ENCODE data around the gene PXDN.

PXDN gene

DNA sequence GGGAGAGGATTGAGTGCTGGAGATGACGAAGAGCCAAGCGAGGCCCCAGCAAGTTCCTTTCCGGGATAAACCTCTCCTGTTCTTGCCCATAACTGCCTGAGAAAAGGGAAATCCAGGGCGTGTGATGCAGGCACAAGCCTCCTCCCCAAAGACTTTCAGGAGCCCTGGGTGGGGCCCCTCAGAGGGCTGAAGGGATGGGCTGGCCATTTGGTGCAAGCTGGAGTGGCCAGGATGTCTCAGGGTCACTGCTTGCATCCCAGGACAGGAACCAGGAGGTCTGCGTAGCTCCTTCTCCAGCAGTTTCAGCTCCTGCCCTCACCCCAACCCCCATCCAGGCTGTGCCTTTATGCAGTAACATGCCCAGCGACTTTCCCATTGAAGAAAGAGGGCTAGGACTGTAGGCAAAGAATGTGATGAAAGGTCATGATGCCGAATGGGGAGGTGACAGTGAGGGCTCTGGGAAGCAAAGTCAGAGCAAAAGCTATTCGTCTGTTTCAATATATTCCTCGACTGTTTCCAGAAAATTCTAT, 80.2 kb downstream of the PXDN start:
- no peak for TF ChIP-seq ZNF70 (CRISPR knock-in tag; IDR thresholded peaks at IDR 0.05)
- no peak for ATAC-seq

DNA sequence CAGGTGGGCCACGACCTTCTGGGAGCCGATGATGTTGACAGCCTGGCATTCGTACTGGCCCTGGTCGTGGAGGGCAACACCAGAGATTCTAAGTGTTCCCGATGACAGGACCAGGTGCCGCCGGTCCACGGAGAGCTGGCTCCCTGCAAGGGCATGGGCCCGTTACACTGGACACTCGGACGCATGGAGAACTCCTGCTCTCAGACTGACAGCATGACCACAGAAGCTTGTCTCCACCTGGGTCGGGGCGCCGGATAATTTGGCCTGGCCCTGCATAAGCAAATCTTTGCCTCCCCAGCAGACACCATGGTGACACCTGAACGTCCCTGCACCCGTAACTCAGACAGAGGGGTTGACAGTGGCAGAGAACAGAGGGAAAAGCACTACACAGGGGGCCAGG, 80.7 kb downstream of the PXDN start:
- TF ChIP-seq ISL1 (CRISPR knock-in tag; IDR thresholded peaks at IDR 0.05) = no peak
- TF ChIP-seq, protein P1, sequence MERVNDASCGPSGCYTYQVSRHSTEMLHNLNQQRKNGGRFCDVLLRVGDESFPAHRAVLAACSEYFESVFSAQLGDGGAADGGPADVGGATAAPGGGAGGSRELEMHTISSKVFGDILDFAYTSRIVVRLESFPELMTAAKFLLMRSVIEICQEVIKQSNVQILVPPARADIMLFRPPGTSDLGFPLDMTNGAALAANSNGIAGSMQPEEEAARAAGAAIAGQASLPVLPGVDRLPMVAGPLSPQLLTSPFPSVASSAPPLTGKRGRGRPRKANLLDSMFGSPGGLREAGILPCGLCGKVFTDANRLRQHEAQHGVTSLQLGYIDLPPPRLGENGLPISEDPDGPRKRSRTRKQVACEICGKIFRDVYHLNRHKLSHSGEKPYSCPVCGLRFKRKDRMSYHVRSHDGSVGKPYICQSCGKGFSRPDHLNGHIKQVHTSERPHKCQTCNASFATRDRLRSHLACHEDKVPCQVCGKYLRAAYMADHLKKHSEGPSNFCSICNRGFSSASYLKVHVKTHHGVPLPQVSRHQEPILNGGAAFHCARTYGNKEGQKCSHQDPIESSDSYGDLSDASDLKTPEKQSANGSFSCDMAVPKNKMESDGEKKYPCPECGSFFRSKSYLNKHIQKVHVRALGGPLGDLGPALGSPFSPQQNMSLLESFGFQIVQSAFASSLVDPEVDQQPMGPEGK (CRISPR knock-in tag; IDR thresholded peaks at IDR 0.05; ENCODE audit: borderline replicate concordance) = no peak
- no peak for TF ChIP-seq ZNF8 (CRISPR knock-in tag; IDR thresholded peaks at IDR 0.05)
- TF ChIP-seq TCF4 (CRISPR knock-in tag; IDR thresholded peaks at IDR 0.05; ENCODE audit: borderline replicate concordance) = no peak
- no peak for TF ChIP-seq ZNF565 (CRISPR knock-in tag; conservative IDR thresholded peaks at IDR 0.05; ENCODE audit: low read depth)
- TF ChIP-seq, protein P2, sequence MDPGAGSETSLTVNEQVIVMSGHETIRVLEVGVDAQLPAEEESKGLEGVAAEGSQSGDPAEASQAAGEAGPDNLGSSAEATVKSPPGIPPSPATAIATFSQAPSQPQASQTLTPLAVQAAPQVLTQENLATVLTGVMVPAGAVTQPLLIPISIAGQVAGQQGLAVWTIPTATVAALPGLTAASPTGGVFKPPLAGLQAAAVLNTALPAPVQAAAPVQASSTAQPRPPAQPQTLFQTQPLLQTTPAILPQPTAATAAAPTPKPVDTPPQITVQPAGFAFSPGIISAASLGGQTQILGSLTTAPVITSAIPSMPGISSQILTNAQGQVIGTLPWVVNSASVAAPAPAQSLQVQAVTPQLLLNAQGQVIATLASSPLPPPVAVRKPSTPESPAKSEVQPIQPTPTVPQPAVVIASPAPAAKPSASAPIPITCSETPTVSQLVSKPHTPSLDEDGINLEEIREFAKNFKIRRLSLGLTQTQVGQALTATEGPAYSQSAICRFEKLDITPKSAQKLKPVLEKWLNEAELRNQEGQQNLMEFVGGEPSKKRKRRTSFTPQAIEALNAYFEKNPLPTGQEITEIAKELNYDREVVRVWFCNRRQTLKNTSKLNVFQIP (CRISPR knock-in tag; IDR thresholded peaks at IDR 0.05; ENCODE audit: borderline replicate concordance, low read depth) = no peak
- TF ChIP-seq TOX (CRISPR knock-in tag; IDR thresholded peaks at IDR 0.05; ENCODE audit: borderline replicate concordance) = no peak
- no peak for TF ChIP-seq GLIS3 (CRISPR knock-in tag; IDR thresholded peaks at IDR 0.05)
- no peak for ATAC-seq

DNA sequence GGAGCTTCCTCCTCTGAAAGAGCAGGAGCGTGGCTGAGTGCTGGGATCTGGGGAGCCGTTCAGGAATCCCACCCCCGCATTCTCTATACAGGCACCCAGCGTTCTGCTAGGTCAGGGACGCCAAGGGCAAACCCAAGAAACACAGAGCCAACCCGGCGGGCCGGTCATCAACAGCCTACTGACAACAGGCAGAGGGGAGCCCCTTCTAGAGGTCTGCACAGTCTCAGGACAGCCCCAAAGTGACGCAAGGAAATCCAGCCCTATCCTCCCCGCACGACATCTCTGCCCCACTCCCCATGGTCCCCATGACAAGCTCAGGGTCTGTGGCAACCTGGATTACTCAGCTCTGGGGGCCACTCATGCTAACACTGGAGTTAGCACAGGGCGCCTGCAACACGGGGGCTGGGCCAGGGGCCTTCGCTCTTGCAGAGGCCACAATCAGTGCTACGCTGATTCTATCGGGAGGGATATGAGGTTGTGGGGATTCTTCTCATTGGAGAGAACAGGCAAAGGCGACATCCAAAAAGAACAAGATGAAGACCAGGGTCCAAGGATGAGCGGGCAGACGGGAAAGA, 81.6 kb downstream of the PXDN start:
- no peak for ATAC-seq
- TF ChIP-seq ESRRG (CRISPR knock-in tag; IDR thresholded peaks at IDR 0.05) (no peak), OSR1 (CRISPR knock-in tag; IDR thresholded peaks at IDR 0.05) (no peak), ZFP3 (CRISPR knock-in tag; IDR thresholded peaks at IDR 0.05) (no peak), ZNF8 (CRISPR knock-in tag; IDR thresholded peaks at IDR 0.05) (no peak), ZC3H10 (CRISPR knock-in tag; IDR thresholded peaks at IDR 0.05) (no peak), ISL1 (CRISPR knock-in tag; IDR thresholded peaks at IDR 0.05) (no peak), SNAI2 (CRISPR knock-in tag; IDR thresholded peaks at IDR 0.05) (no peak), BACH2 (CRISPR knock-in tag; IDR thresholded peaks at IDR 0.05; ENCODE audit: borderline replicate concordance) (no peak), ZNF565 (CRISPR knock-in tag; conservative IDR thresholded peaks at IDR 0.05; ENCODE audit: low read depth) (no peak), RARB (CRISPR knock-in tag; IDR thresholded peaks at IDR 0.05) (no peak), CSDC2 (CRISPR knock-in tag; IDR thresholded peaks at IDR 0.05) (no peak), PPARA (CRISPR knock-in tag; IDR thresholded peaks at IDR 0.05; ENCODE audit: borderline replicate concordance) (no peak), ZFP30 (CRISPR knock-in tag; IDR thresholded peaks at IDR 0.05) (no peak), TOX (CRISPR knock-in tag; IDR thresholded peaks at IDR 0.05; ENCODE audit: borderline replicate concordance) (no peak)
- TF ChIP-seq, protein P1 (CRISPR knock-in tag; IDR thresholded peaks at IDR 0.05; ENCODE audit: borderline replicate concordance) = no peak
- TF ChIP-seq, protein P2 (CRISPR knock-in tag; IDR thresholded peaks at IDR 0.05; ENCODE audit: borderline replicate concordance, low read depth) = no peak
- TF ChIP-seq, protein P3, sequence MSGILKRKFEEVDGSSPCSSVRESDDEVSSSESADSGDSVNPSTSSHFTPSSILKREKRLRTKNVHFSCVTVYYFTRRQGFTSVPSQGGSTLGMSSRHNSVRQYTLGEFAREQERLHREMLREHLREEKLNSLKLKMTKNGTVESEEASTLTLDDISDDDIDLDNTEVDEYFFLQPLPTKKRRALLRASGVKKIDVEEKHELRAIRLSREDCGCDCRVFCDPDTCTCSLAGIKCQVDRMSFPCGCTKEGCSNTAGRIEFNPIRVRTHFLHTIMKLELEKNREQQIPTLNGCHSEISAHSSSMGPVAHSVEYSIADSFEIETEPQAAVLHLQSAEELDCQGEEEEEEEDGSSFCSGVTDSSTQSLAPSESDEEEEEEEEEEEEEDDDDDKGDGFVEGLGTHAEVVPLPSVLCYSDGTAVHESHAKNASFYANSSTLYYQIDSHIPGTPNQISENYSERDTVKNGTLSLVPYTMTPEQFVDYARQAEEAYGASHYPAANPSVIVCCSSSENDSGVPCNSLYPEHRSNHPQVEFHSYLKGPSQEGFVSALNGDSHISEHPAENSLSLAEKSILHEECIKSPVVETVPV (CRISPR knock-in tag; IDR thresholded peaks at IDR 0.05) = no peak
- TF ChIP-seq, protein P4, sequence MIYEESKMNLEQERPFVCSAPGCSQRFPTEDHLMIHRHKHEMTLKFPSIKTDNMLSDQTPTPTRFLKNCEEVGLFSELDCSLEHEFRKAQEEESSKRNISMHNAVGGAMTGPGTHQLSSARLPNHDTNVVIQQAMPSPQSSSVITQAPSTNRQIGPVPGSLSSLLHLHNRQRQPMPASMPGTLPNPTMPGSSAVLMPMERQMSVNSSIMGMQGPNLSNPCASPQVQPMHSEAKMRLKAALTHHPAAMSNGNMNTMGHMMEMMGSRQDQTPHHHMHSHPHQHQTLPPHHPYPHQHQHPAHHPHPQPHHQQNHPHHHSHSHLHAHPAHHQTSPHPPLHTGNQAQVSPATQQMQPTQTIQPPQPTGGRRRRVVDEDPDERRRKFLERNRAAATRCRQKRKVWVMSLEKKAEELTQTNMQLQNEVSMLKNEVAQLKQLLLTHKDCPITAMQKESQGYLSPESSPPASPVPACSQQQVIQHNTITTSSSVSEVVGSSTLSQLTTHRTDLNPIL (CRISPR knock-in tag; IDR thresholded peaks at IDR 0.05; ENCODE audit: low read depth) = no peak
- TF ChIP-seq, protein P5, sequence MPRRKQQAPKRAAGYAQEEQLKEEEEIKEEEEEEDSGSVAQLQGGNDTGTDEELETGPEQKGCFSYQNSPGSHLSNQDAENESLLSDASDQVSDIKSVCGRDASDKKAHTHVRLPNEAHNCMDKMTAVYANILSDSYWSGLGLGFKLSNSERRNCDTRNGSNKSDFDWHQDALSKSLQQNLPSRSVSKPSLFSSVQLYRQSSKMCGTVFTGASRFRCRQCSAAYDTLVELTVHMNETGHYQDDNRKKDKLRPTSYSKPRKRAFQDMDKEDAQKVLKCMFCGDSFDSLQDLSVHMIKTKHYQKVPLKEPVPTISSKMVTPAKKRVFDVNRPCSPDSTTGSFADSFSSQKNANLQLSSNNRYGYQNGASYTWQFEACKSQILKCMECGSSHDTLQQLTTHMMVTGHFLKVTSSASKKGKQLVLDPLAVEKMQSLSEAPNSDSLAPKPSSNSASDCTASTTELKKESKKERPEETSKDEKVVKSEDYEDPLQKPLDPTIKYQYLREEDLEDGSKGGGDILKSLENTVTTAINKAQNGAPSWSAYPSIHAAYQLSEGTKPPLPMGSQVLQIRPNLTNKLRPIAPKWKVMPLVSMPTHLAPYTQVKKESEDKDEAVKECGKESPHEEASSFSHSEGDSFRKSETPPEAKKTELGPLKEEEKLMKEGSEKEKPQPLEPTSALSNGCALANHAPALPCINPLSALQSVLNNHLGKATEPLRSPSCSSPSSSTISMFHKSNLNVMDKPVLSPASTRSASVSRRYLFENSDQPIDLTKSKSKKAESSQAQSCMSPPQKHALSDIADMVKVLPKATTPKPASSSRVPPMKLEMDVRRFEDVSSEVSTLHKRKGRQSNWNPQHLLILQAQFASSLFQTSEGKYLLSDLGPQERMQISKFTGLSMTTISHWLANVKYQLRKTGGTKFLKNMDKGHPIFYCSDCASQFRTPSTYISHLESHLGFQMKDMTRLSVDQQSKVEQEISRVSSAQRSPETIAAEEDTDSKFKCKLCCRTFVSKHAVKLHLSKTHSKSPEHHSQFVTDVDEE (CRISPR knock-in tag; IDR thresholded peaks at IDR 0.05) = no peak
